Neural cell (in vitro differentiated cells): ENCODE data around the gene TMEM81. TPM values are rescaled to one million over a fixed set of nuclear protein-coding genes. Genes with fewer than 3 reads are reported as not detected.

ENCODE experiments used
- H2AFZ ChIP-seq: fragments of 200-600, 300-800 bp; sonication (generic), shearing (Covaris generic); 2 replicates; pipeline ENCODE4 v1.6.0; 2014; ENCODE audit warnings: low read depth, mild to moderate bottlenecking, antibody characterized with exemption, low read length, moderate library complexity
- H3F3A ChIP-seq: fragments of 200-600 bp; shearing (Covaris generic); 2 replicates; pipeline ENCODE4 v1.6.1; 2016; ENCODE audit warnings: mild to moderate bottlenecking, moderate library complexity, mixed read lengths, antibody characterized with exemption, low read length; ENCODE audit not compliant: insufficient read depth, poor library complexity, severe bottlenecking
- H3K27ac ChIP-seq: fragments of 200-600, 300-800 bp; sonication (generic), shearing (Covaris generic); 2 replicates; pipeline ENCODE4 v1.5.1; 2014; ENCODE audit warnings: mild to moderate bottlenecking, low read length, moderate library complexity
- H3K27me3 ChIP-seq: fragments of 300-800, 200-600 bp; sonication (generic), shearing (Covaris generic); 2 replicates; pipeline ENCODE4 v1.6.0; 2014; ENCODE audit warnings: mild to moderate bottlenecking, low read depth, low read length, moderate library complexity; ENCODE audit not compliant: insufficient read depth
- H3K36me3 ChIP-seq: fragments of 300-800, 200-600 bp; sonication (generic), shearing (Covaris generic); 2 replicates; pipeline ENCODE4 v1.5.1; 2014; ENCODE audit warnings: mild to moderate bottlenecking, antibody characterized with exemption, low read length, moderate library complexity; ENCODE audit not compliant: insufficient read depth
- H3K4me2 ChIP-seq: fragments of 300-800, 200-600 bp; sonication (generic), shearing (Covaris generic); 2 replicates; pipeline ENCODE4 v1.6.0; 2014; ENCODE audit warnings: mild to moderate bottlenecking, low read length
- H3K4me3 ChIP-seq: fragments of 300-800, 200-600 bp; sonication (generic), shearing (Covaris generic); 2 replicates; pipeline ENCODE4 v1.5.1; 2014; ENCODE audit warnings: mild to moderate bottlenecking, low read length, moderate library complexity
- H3K79me2 ChIP-seq: fragments of 200-600 bp; shearing (Covaris generic); replicated peaks from 2 replicates; pipeline ENCODE4 v1.6.0; 2014; ENCODE audit warnings: mild to moderate bottlenecking, low read length, moderate library complexity; ENCODE audit not compliant: insufficient read depth
- H3K9ac ChIP-seq: fragments of 300-800, 200-600 bp; sonication (generic), shearing (Covaris generic); 2 replicates; pipeline ENCODE4 v1.6.1; 2016; ENCODE audit warnings: mild to moderate bottlenecking, low read length, mixed read lengths
- H3K9me2 ChIP-seq: fragments of 200-600 bp; shearing (Covaris generic); 2 replicates; pipeline ENCODE4 v1.6.1; 2016; ENCODE audit warnings: mild to moderate bottlenecking, low read length, mixed read lengths; ENCODE audit not compliant: insufficient read depth
- H3K9me3 ChIP-seq: fragments of 200-600, 300-800 bp; sonication (generic), shearing (Covaris generic); 2 replicates; pipeline ENCODE4 v1.6.1; 2016; ENCODE audit warnings: mild to moderate bottlenecking, mixed run types, low read length, moderate library complexity, mixed read lengths
- H4K20me1 ChIP-seq: fragments of 200-600 bp; shearing (Covaris generic); 2 replicates; pipeline ENCODE4 v1.6.1; 2016; ENCODE audit warnings: mild to moderate bottlenecking, mixed run types; ENCODE audit not compliant: insufficient read depth
- CTCF ChIP-seq: fragments of 450-650 bp; IDR thresholded peaks from 2 replicates; pipeline ENCODE4 v1.5.1; 2014; ENCODE audit warnings: antibody characterized with exemption, mild to moderate bottlenecking, moderate library complexity; ENCODE audit not compliant: poor library complexity, severe bottlenecking
- EP300 ChIP-seq: fragments of 450-650 bp; conservative IDR thresholded peaks from 2 replicates; pipeline ENCODE4 v1.6.1; 2014; ENCODE audit warnings: antibody characterized with exemption, mild to moderate bottlenecking, moderate library complexity; ENCODE audit not compliant: poor library complexity, severe bottlenecking
- EZH2 ChIP-seq: fragments of 200-600, 300-800 bp; shearing (Covaris generic), sonication (generic); IDR thresholded peaks from 2 replicates; pipeline ENCODE4 v1.6.1; 2014; ENCODE audit warnings: antibody characterized with exemption, low read length, borderline replicate concordance, mild to moderate bottlenecking; ENCODE audit not compliant: insufficient read depth, poor library complexity, severe bottlenecking
- MXI1 ChIP-seq: fragments of 450-650 bp; conservative IDR thresholded peaks from 2 replicates; pipeline ENCODE4 v1.6.1; 2014; ENCODE audit warnings: antibody characterized with exemption, mild to moderate bottlenecking; ENCODE audit not compliant: poor library complexity, severe bottlenecking
- POLR2AphosphoS5 ChIP-seq: IDR thresholded peaks from 2 replicates; pipeline ENCODE4 v1.6.1; 2012
- RAD21 ChIP-seq: fragments of 450-650 bp; conservative IDR thresholded peaks from 2 replicates; pipeline ENCODE4 v1.6.1; 2014; ENCODE audit warnings: antibody characterized with exemption, mild to moderate bottlenecking, moderate library complexity
- REST ChIP-seq: IDR thresholded peaks from 2 replicates; pipeline ENCODE4 v1.6.1; 2012; ENCODE audit warnings: borderline replicate concordance
- SMC3 ChIP-seq: fragments of 450-650 bp; conservative IDR thresholded peaks from 2 replicates; pipeline ENCODE4 v1.6.1; 2014; ENCODE audit warnings: antibody characterized with exemption, mild to moderate bottlenecking, moderate library complexity; ENCODE audit not compliant: poor library complexity
- TAF1 ChIP-seq: IDR thresholded peaks from 2 replicates; pipeline ENCODE4 v1.6.1; 2012; ENCODE audit warnings: low read depth
- polyA plus RNA-seq: library from polyadenylated mRNA; depleted of rRNA; stranded (reverse); fragments of >200 nt; gene quantifications from 2 replicates; pipeline ENCODE4 v1.2.3, GENCODE V29; 2014

TMEM81 gene
- polyA plus RNA-seq, 1 donor from 2014 or later: 10.1 TPM

- Histone ChIP-seq H3K27me3 (no peaks in the 10 kb centered on the region), H3K4me3 (no peak overlapping the region), H3K9ac (no peak overlapping the region), H2AFZ (no peak overlapping the region), H3K4me2 (no peak overlapping the region), H4K20me1 (no peaks in the 10 kb centered on the region), H3F3A (no peaks in the 10 kb centered on the region), H3K79me2 (no peaks in the 10 kb centered on the region), H3K27ac (no peak overlapping the region), H3K9me3 (no peaks in the 10 kb centered on the region), H3K9me2 (no peaks in the 10 kb centered on the region), H3K36me3 (no peaks in the 10 kb centered on the region)
- no peak for TF ChIP-seq MXI1
- no peak for TF ChIP-seq CTCF
- no peak for TF ChIP-seq SMC3
- TF ChIP-seq POLR2AphosphoS5: no peak
- no peak for TF ChIP-seq EP300
- TF ChIP-seq RAD21: no peak
- TF ChIP-seq REST: no peak
- no peak for TF ChIP-seq TAF1
- no peak for TF ChIP-seq EZH2
Observed at GRCh38 chr1:205053296-205053695, 31.0 kb downstream of the TMEM81 start.

GRCh38 chr1:205052690-205053089 lies 31.6 kb downstream of the TMEM81 start:
- Histone ChIP-seq H3K27me3 (no peaks in the 10 kb centered on the region), H3K4me3 (no peak overlapping the region), H3K9me2 (no peaks in the 10 kb centered on the region), H3F3A (no peaks in the 10 kb centered on the region), H2AFZ (no peak overlapping the region), H3K9ac (no peak overlapping the region), H3K79me2 (no peaks in the 10 kb centered on the region), H3K9me3 (no peaks in the 10 kb centered on the region), H3K4me2 (no peak overlapping the region), H3K36me3 (no peaks in the 10 kb centered on the region), H3K27ac (no peak overlapping the region), H4K20me1 (no peaks in the 10 kb centered on the region)
- TF ChIP-seq RAD21 (no peak), TAF1 (no peak), EP300 (no peak), CTCF (no peak), POLR2AphosphoS5 (no peak), EZH2 (no peak), SMC3 (no peak), REST (no peak), MXI1 (no peak)
